ENCODE results near the gene CYP2A7.
"Not testable (repeated sequence)": the region's sequence is repeated elsewhere in the genome, so short reads cannot be mapped to it uniquely, and the experiment has no call there.

GRCh38 chr19:40875526-40875951 lies 6.5 kb downstream of the CYP2A7 start:
- TF ChIP-seq CTCF (IDR thresholded peaks at IDR 0.05; ENCODE audit: insufficient read depth, low read length, poor library complexity, severe bottlenecking); EZH2phosphoT487 (conservative IDR thresholded peaks at IDR 0.05; ENCODE audit: low read length): not testable (repeated sequence)

Data from SU-DHL-6 (cell line).